ENCODE measurements around the gene TOMM22.

DNA sequence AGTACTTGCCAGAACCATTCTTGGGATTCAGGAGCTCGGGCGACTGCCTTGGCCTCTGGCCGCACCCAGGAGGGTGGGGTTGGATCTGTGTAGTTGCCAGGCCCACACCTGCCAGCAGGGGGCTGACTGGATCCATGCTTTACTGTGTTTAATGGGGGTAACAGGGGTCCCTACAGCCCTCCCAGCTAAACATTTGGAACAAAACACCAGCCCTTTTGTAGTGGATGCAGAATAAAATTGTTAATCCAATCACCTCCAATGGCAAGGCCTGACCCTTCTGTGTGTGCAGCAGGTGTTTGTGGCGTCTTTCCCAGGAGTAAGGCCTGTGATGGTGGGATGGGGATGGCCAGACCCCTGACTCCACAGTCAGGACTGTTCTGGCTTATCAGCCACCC is 51.6 kb downstream of the TOMM22 start:
- no peak for TF ChIP-seq POLR2A (IDR thresholded peaks at IDR 0.05)
- TF ChIP-seq, protein P1, sequence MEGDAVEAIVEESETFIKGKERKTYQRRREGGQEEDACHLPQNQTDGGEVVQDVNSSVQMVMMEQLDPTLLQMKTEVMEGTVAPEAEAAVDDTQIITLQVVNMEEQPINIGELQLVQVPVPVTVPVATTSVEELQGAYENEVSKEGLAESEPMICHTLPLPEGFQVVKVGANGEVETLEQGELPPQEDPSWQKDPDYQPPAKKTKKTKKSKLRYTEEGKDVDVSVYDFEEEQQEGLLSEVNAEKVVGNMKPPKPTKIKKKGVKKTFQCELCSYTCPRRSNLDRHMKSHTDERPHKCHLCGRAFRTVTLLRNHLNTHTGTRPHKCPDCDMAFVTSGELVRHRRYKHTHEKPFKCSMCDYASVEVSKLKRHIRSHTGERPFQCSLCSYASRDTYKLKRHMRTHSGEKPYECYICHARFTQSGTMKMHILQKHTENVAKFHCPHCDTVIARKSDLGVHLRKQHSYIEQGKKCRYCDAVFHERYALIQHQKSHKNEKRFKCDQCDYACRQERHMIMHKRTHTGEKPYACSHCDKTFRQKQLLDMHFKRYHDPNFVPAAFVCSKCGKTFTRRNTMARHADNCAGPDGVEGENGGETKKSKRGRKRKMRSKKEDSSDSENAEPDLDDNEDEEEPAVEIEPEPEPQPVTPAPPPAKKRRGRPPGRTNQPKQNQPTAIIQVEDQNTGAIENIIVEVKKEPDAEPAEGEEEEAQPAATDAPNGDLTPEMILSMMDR (IDR thresholded peaks at IDR 0.05) = peak in 5 of 6 experiments; percentile 26 to 46 (median 38)

Measured in thyroid gland (tissue), 4 donors.